A673 (cell line): Measurements from ENCODE around the gene PIP4K2C.

ENCODE experiments used
- EZH2 ChIP-seq: fragments of 200-600 bp; sonication (generic); IDR thresholded peaks from 2 replicates; pipeline ENCODE4 v1.6.1; 2017; ENCODE audit warnings: borderline replicate concordance, low read depth, mild to moderate bottlenecking, mixed read lengths, antibody characterized with exemption, low read length; ENCODE audit not compliant: poor library complexity, severe bottlenecking
- TF ChIP-seq, protein P1 (sequence below): fragments of 300-800, 200-600 bp; sonication (generic); conservative IDR thresholded peaks from 2 replicates; pipeline ENCODE4 v1.5.1; 2017; ENCODE audit warnings: low read depth, mild to moderate bottlenecking, antibody characterized with exemption, low read length, moderate library complexity, mixed read lengths

DNA sequence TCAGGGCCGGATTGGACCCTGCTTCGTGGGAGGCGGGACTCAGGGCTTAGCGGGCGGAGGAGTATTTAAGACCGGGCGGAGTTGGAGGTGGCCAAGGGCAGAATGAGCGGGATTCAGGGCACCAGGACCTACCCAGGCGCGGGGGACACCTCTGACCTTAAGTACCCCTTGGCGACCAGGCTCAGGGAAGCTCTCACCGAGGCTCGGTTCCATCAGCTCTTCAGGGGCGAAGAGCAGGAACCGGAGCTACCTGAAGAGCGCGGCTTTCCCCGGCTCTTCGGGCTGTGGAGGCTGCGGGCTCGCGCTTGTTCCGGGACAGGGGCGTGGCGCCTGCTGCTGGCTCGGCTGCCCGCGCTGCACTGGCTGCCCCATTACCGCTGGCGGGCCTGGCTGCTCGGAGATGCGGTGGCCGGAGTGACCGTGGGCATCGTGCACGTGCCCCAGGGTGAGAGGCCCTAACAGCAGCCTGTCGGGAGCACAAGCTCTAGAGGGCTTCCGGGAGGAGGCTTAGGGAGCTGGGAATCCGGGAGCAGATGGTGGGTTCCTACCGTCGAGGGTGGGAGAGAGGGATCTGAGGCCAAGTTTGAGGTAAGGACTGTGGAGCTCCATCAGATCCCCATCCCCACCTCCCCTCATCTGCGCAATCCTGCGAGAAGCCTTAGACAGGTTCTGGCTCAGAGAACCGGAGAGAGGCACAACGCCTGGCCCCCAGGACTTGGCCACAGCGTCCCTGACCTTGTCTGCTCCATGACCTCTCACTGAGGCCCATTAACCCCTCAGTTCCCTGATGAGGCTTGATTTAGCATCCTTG lies 28.6 kb downstream of the PIP4K2C start:
- TF ChIP-seq, protein P1, sequence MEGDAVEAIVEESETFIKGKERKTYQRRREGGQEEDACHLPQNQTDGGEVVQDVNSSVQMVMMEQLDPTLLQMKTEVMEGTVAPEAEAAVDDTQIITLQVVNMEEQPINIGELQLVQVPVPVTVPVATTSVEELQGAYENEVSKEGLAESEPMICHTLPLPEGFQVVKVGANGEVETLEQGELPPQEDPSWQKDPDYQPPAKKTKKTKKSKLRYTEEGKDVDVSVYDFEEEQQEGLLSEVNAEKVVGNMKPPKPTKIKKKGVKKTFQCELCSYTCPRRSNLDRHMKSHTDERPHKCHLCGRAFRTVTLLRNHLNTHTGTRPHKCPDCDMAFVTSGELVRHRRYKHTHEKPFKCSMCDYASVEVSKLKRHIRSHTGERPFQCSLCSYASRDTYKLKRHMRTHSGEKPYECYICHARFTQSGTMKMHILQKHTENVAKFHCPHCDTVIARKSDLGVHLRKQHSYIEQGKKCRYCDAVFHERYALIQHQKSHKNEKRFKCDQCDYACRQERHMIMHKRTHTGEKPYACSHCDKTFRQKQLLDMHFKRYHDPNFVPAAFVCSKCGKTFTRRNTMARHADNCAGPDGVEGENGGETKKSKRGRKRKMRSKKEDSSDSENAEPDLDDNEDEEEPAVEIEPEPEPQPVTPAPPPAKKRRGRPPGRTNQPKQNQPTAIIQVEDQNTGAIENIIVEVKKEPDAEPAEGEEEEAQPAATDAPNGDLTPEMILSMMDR, result no peak
- TF ChIP-seq EZH2, result no peak
